ENCODE measurements around the gene PAX6. TPM values are rescaled to one million over a fixed set of nuclear protein-coding genes. Genes with fewer than 3 reads are reported as not detected.

PAX6 gene
- polyA plus RNA-seq, 6 donors from 2014 or later = not detected

DNA sequence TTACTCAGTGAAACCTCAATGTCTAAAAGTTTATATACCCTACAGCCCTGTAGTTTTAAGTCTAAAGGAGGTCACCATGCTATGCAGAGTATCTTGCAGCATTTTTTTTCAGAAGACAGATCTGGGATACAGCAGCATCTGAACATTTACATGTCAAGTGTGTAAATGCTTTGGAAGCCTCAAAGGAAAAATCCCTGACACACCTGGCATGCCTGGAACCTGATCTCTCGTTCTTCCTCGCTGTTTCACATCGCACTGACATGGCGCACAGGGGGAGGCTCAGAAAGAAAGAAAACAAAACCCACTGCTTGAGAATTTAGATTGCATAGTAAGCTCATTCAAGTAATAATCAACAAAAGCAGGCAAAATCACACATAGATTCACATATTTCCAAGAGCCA is 31.0 kb downstream of the PAX6 start:
- H3K9me3 Mint-ChIP-seq = peaks cover 0 to 3% (median 0%) of the 10 kb centered on the region in 7 donors
- DNase-seq (no peak), ATAC-seq (ENCODE audit: low read depth in 2 of 2) (no peak)
- H3K27me3 Mint-ChIP-seq = no peaks in the 10 kb centered on the region
- H3K27ac Mint-ChIP-seq = no peak overlapping the region
- H3K4me1 Mint-ChIP-seq = no peaks in the 10 kb centered on the region
- H3K4me3 Mint-ChIP-seq = no peak overlapping the region
- peaks cover 0 to 11% of the 10 kb centered on the region in 2 donors for H3K36me3 Mint-ChIP-seq

GRCh38 chr11:31779374-31779791 is 31.7 kb downstream of the PAX6 start:
- Mint-ChIP-seq H3K4me1 (no peaks in the 10 kb centered on the region), H3K9me3 (peaks cover 0 to 3% (median 0%) of the 10 kb centered on the region in 7 donors), H3K27me3 (no peaks in the 10 kb centered on the region), H3K4me3 (no peak overlapping the region), H3K27ac (no peak overlapping the region), H3K36me3 (peaks cover 0 to 11% of the 10 kb centered on the region in 2 donors)
- DNase-seq (no peak), ATAC-seq (ENCODE audit: low read depth in 2 of 2) (no peak)

DNA sequence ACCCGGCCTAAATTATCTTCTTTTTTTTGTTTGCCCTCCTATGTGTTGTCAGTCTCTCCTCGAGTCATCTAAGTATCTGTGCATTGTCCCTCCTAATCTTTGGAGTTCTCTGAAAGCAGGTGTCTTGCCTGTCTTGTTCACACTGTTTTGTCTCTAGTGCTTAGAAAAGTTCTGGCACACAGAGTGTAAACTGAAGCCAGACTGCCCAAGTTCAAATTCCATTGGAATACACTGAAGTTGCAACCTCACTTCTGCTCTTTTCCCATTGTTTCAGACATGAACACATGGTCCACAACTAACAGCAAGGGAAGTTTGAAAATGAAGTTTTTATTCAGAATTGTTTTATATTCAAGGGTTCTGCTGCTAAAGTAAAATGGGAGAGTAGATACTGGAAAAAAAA is 38.7 kb downstream of the PAX6 start:
- no peak overlapping the region for H3K27ac Mint-ChIP-seq
- DNase-seq (no peak), ATAC-seq (ENCODE audit: low read depth in 2 of 2) (no peak)
- no peak overlapping the region for H3K4me3 Mint-ChIP-seq
- H3K27me3 Mint-ChIP-seq = no peaks in the 10 kb centered on the region
- peaks cover 0 to under 1% (median 0%) of the 10 kb centered on the region in 7 donors for H3K9me3 Mint-ChIP-seq
- H3K36me3 Mint-ChIP-seq = peaks cover 8 to 11% of the 10 kb centered on the region in 2 donors
- no peaks in the 10 kb centered on the region for H3K4me1 Mint-ChIP-seq

GRCh38 chr11:31770011-31770700 is 41.0 kb downstream of the PAX6 start:
- Mint-ChIP-seq H3K9me3 (no peaks in the 10 kb centered on the region), H3K36me3 (peaks cover 8 to 9% of the 10 kb centered on the region in 2 donors), H3K27ac (peak overlapping the region in 2 of 6 donors; percentile 57 to 89), H3K4me1 (no peaks in the 10 kb centered on the region), H3K4me3 (no peak overlapping the region), H3K27me3 (no peaks in the 10 kb centered on the region)
- ATAC-seq (ENCODE audit: low read depth in 2 of 2) (no peak), DNase-seq (no peak)

- no peak overlapping the region for H3K4me3 Mint-ChIP-seq
- peaks cover 8 to 9% of the 10 kb centered on the region in 2 donors for H3K36me3 Mint-ChIP-seq
- ATAC-seq (ENCODE audit: low read depth in 2 of 2) (no peak), DNase-seq (no peak)
- no peaks in the 10 kb centered on the region for H3K9me3 Mint-ChIP-seq
- H3K27me3 Mint-ChIP-seq = no peaks in the 10 kb centered on the region
- no peaks in the 10 kb centered on the region for H3K4me1 Mint-ChIP-seq
- no peak overlapping the region for H3K27ac Mint-ChIP-seq
Observed at GRCh38 chr11:31768749-31769640, 42.1 kb downstream of the PAX6 start.

- H3K4me1 Mint-ChIP-seq = no peaks in the 10 kb centered on the region
- no peaks in the 10 kb centered on the region for H3K9me3 Mint-ChIP-seq
- ATAC-seq (ENCODE audit: low read depth in 2 of 2) = no peak
- H3K27me3 Mint-ChIP-seq = no peaks in the 10 kb centered on the region
- H3K4me3 Mint-ChIP-seq = no peak overlapping the region
- no peak for DNase-seq
- peak overlapping the region in 1 of 6 donors; percentile 8 for H3K27ac Mint-ChIP-seq
- H3K36me3 Mint-ChIP-seq = peaks cover 8 to 9% of the 10 kb centered on the region in 2 donors
Observed at GRCh38 chr11:31767685-31768084, 43.4 kb downstream of the PAX6 start.

- Mint-ChIP-seq H3K27ac (no peak overlapping the region), H3K4me1 (no peaks in the 10 kb centered on the region), H3K9me3 (no peaks in the 10 kb centered on the region), H3K36me3 (peaks cover 1 to 5% of the 10 kb centered on the region in 2 donors), H3K4me3 (no peak overlapping the region), H3K27me3 (no peaks in the 10 kb centered on the region)
- DNase-seq (no peak), ATAC-seq (ENCODE audit: low read depth in 2 of 2) (no peak)
Observed at GRCh38 chr11:31767066-31767465, 44.1 kb downstream of the PAX6 start.

GRCh38 chr11:31764766-31765165 is 46.4 kb downstream of the PAX6 start:
- Mint-ChIP-seq H3K4me3 (no peak overlapping the region), H3K9me3 (no peaks in the 10 kb centered on the region), H3K36me3 (no peaks in the 10 kb centered on the region), H3K27me3 (no peaks in the 10 kb centered on the region), H3K4me1 (no peaks in the 10 kb centered on the region), H3K27ac (no peak overlapping the region)
- ATAC-seq (ENCODE audit: low read depth in 2 of 2) (no peak), DNase-seq (no peak)

GRCh38 chr11:31764261-31764660 is 46.9 kb downstream of the PAX6 start:
- DNase-seq = no peak
- no peaks in the 10 kb centered on the region for H3K27me3 Mint-ChIP-seq
- H3K27ac Mint-ChIP-seq = no peak overlapping the region
- no peak for ATAC-seq (ENCODE audit: low read depth in 2 of 2)
- no peak overlapping the region for H3K4me3 Mint-ChIP-seq
- H3K9me3 Mint-ChIP-seq = no peaks in the 10 kb centered on the region
- no peaks in the 10 kb centered on the region for H3K4me1 Mint-ChIP-seq
- no peaks in the 10 kb centered on the region for H3K36me3 Mint-ChIP-seq

GRCh38 chr11:31763296-31763695 is 47.8 kb downstream of the PAX6 start:
- H3K27ac Mint-ChIP-seq = no peak overlapping the region
- H3K4me1 Mint-ChIP-seq = no peaks in the 10 kb centered on the region
- ATAC-seq (ENCODE audit: low read depth in 2 of 2) = no peak
- no peaks in the 10 kb centered on the region for H3K27me3 Mint-ChIP-seq
- no peaks in the 10 kb centered on the region for H3K9me3 Mint-ChIP-seq
- DNase-seq = no peak
- H3K36me3 Mint-ChIP-seq = peaks cover 0 to 4% of the 10 kb centered on the region in 2 donors
- no peak overlapping the region for H3K4me3 Mint-ChIP-seq

- Mint-ChIP-seq H3K36me3 (peaks cover 0 to 4% of the 10 kb centered on the region in 2 donors), H3K27ac (peak overlapping the region in 1 of 6 donors; percentile 47), H3K27me3 (no peaks in the 10 kb centered on the region), H3K4me1 (no peaks in the 10 kb centered on the region), H3K9me3 (no peaks in the 10 kb centered on the region), H3K4me3 (no peak overlapping the region)
- DNase-seq = no peak
- no peak for ATAC-seq (ENCODE audit: low read depth in 2 of 2)
Observed at GRCh38 chr11:31761636-31762035, 49.5 kb downstream of the PAX6 start.

- Mint-ChIP-seq H3K27me3 (no peaks in the 10 kb centered on the region), H3K27ac (no peak overlapping the region), H3K4me1 (no peaks in the 10 kb centered on the region), H3K4me3 (no peak overlapping the region), H3K9me3 (no peaks in the 10 kb centered on the region), H3K36me3 (peaks cover 0 to 10% of the 10 kb centered on the region in 2 donors)
- no peak for ATAC-seq (ENCODE audit: low read depth in 2 of 2)
- no peak for DNase-seq
Observed at GRCh38 chr11:31757260-31757835, 53.8 kb downstream of the PAX6 start.

GRCh38 chr11:31747581-31747980 is 63.5 kb downstream of the PAX6 start:
- Mint-ChIP-seq H3K27me3 (no peaks in the 10 kb centered on the region), H3K27ac (no peak overlapping the region), H3K9me3 (peaks cover 0 to 16% (median 11%) of the 10 kb centered on the region in 7 donors), H3K4me3 (no peak overlapping the region), H3K4me1 (no peaks in the 10 kb centered on the region), H3K36me3 (peaks cover 8 to 12% of the 10 kb centered on the region in 2 donors)
- DNase-seq = no peak
- no peak for ATAC-seq (ENCODE audit: low read depth in 2 of 2)
